ENCODE data around the gene GALM. TPM values are rescaled to one million over a fixed set of nuclear protein-coding genes. Genes with fewer than 3 reads are reported as not detected.

GALM gene
- 10 to 100 TPM; 38.3 to 40.6 TPM for total RNA-seq

DNA sequence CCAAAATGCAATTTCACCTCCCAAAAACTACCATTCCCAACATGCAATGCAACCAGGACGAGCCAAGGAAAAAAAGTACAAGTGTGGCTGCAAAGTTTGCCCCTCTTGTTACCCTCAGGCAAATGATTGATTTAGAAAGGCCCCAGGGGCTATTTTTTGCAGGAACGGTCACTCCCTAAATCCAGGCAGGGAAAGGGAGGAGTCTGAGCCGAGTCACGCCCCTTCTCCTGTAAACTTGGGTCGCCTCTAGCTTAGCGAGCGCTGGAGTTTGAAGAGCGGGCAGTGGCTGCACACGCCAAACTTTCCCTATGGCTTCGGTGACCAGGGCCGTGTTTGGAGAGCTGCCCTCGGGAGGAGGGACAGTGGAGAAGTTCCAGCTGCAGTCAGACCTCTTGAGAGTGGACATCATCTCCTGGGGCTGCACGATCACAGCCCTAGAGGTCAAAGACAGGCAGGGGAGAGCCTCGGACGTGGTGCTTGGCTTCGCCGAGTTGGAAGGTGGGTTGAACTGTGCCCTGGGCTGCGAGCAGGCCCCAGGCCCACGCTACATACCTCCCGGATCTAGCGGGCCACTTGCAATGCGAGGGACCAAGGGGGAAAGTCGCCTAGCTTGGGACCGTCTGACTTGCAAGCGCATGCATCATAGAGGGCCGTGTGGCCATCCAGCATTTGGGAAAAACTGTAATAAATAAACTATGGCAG, at the start of gene GALM:
Gene GALM (plus strand): TSS at position 261 of the 702 bp plus-strand sequence. CDS start 48 bp downstream, at position 309.
- TF ChIP-seq, protein P1, sequence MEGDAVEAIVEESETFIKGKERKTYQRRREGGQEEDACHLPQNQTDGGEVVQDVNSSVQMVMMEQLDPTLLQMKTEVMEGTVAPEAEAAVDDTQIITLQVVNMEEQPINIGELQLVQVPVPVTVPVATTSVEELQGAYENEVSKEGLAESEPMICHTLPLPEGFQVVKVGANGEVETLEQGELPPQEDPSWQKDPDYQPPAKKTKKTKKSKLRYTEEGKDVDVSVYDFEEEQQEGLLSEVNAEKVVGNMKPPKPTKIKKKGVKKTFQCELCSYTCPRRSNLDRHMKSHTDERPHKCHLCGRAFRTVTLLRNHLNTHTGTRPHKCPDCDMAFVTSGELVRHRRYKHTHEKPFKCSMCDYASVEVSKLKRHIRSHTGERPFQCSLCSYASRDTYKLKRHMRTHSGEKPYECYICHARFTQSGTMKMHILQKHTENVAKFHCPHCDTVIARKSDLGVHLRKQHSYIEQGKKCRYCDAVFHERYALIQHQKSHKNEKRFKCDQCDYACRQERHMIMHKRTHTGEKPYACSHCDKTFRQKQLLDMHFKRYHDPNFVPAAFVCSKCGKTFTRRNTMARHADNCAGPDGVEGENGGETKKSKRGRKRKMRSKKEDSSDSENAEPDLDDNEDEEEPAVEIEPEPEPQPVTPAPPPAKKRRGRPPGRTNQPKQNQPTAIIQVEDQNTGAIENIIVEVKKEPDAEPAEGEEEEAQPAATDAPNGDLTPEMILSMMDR (IDR thresholded peaks at IDR 0.05) = no peak
- POLR2A ChIA-PET = interaction anchor here (0.6 to 7.6 kb wide), 23 partner anchors 8 to 290 kb away, joined by 3 to 124 read pairs (median 7); partner anchors contain the start of genes HNRNPLL and SRSF7
- intact Hi-C loops (cut with micrococcal nuclease) = loop anchor here (2.0 to 5.0 kb wide), 2 partner anchors 41 to 63 kb away; partner anchors contain the start of gene HNRNPLL

DNA sequence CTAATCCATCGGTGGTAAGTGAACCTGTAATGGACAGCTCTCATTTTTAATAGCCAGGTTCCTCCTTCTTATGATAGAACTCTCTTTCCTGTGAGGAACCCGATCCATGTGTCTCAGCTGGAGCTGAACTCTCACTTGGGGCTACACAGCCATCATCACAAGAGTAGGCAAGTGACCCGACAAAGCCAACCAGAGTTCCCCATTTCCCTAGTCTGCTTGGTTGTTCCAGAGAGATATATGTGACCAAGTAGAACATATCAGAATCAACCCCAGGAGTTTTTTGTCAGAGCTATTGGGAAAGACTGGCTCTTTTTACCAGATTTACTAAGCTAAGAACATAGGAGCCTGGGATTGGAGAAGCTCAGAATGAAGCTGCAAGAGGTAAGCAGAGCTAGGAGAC, 48.6 kb upstream of the GALM start:
- DNase-seq (no peak), ATAC-seq (no peak)
- TF ChIP-seq, protein P1 (IDR thresholded peaks at IDR 0.05) = no peak
- Mint-ChIP-seq H3K4me1 (ENCODE audit: low read depth) (peaks cover 34% of the 10 kb centered on the region), H3K27me3 (no peaks in the 10 kb centered on the region), H3K36me3 (ENCODE audit: low read depth) (no peaks in the 10 kb centered on the region), H3K4me3 (no peak overlapping the region), H3K27ac (no peak overlapping the region), H3K9me3 (peaks cover 1% of the 10 kb centered on the region)
- intact Hi-C loops (cut with micrococcal nuclease) = no loop called here
- ChIA-PET POLR2A (interaction anchor here (0.6 to 1.5 kb wide), 4 partner anchors 9 to 30 kb away, joined by 3 to 5 read pairs (median 4); no protein-coding TSS in a partner anchor), CTCF (interaction anchor here (0.9 to 4.0 kb wide), 3 partner anchors 9 to 35 kb away, joined by 3 to 22 read pairs (median 4); partner anchors contain the start of gene HNRNPLL)

More for the DNA sequence above, at the start of gene GALM:
- peaks cover 24% of the 10 kb centered on the region for H3K36me3 Mint-ChIP-seq (ENCODE audit: low read depth)
- peak; percentile 74 for DNase-seq
- peak; percentile 37 for ATAC-seq
- H3K27me3 Mint-ChIP-seq = no peaks in the 10 kb centered on the region
- H3K9me3 Mint-ChIP-seq = no peaks in the 10 kb centered on the region
- CTCF ChIA-PET = interaction anchor here (0.8 to 5.1 kb wide), 7 partner anchors 13 to 84 kb away, joined by 3 to 89 read pairs (median 14); partner anchors contain the start of gene HNRNPLL
- peaks cover 59% of the 10 kb centered on the region for H3K4me1 Mint-ChIP-seq (ENCODE audit: low read depth)
- H3K4me3 Mint-ChIP-seq = peak within 1 kb of the TSS; percentile 79
- peak within 1 kb of the TSS; percentile 98 for H3K27ac Mint-ChIP-seq

DNA sequence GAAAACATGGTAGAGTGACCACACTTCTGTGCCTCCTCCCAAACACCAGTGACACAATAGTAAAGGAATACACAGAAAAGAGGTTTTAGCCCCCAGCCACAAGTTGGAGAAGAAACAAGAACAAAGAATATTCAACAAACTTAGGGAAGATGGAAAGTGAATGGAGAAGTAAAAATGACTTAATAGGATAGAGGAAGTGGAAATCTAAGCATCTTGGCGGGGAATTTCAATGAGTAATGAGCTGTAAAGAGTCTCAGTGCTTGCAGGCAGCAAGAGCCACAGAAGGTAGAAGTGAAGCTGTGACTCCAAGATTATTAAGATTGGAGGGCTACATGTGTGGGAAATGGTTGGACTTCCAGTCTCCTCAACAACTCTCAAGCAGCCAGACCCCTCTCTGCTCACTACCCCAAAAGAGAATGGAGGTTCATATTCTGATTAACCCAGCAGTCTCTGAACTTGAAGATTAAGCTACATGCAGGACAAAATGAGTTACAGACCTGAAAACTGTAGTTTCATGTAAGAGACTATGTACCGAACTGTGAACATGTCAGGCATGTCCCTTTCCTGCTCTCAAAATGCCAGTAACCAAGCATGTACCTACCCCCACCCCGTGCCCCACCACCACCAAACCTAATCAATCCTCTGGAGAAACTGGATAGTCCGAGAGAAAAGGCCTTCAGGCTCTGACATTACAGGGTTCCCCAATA, 46.3 kb upstream of the GALM start:
- intact Hi-C loops (cut with micrococcal nuclease) = no loop called here

DNA sequence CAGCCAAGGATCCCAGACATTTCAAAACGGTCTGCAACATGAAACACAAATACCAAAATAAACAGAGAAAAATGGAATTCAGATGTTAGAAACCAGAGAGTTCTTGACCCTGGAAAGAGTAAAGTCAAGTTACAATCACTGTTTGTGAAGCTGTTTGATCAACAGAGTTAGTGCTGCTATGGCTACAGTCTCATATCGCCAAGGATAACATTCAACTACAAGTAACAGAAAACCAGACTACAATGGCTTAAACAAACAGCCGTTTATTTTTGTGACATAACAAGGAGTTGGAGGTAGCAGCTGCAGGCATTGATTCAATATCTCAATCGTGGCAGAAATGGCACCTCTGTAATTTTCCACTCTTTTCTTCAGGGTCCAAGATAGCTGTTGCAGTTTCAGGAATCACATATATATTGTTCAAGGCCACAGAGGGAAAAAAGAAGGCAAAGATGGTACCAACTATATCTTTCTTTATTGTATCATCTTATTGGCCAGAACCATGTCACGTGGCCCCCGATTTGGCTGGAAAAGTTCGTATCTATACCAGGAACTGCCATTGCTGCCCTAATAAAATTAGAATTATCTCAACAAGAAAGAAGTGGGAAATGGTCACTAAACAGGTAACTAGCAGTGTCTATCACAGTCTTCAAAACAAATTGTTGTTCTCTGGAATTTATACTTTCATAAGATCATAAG, 45.5 kb upstream of the GALM start:
- Mint-ChIP-seq H3K36me3 (ENCODE audit: low read depth) (no peaks in the 10 kb centered on the region), H3K9me3 (peaks cover 1% of the 10 kb centered on the region), H3K4me3 (no peak overlapping the region), H3K27me3 (no peaks in the 10 kb centered on the region), H3K27ac (no peak overlapping the region), H3K4me1 (ENCODE audit: low read depth) (peaks cover 12% of the 10 kb centered on the region)
- intact Hi-C loops (cut with micrococcal nuclease) = no loop called here
- CTCF ChIA-PET = interaction anchor here (1.3 to 4.0 kb wide), 3 partner anchors 10 to 39 kb away, joined by 3 to 22 read pairs (median 3); partner anchors contain the start of gene HNRNPLL
- no peak for ATAC-seq
- TF ChIP-seq, protein P1 (IDR thresholded peaks at IDR 0.05) = no peak
- POLR2A ChIA-PET = interaction anchor here (0.6 to 1.4 kb wide), 2 partner anchors 12 to 130 kb away, joined by 4 to 5 read pairs; no protein-coding TSS in a partner anchor
- no peak for DNase-seq

More for the DNA sequence above, 46.3 kb upstream of the GALM start:
- TF ChIP-seq, protein P1 (IDR thresholded peaks at IDR 0.05) = no peak
- Mint-ChIP-seq H3K4me3 (no peak overlapping the region), H3K27me3 (no peaks in the 10 kb centered on the region), H3K36me3 (ENCODE audit: low read depth) (no peaks in the 10 kb centered on the region), H3K4me1 (ENCODE audit: low read depth) (peaks cover 19% of the 10 kb centered on the region), H3K27ac (no peak overlapping the region), H3K9me3 (peaks cover 1% of the 10 kb centered on the region)
- no peak for ATAC-seq
- DNase-seq = no peak
- CTCF ChIA-PET = interaction anchor here (0.8 to 4.0 kb wide), 3 partner anchors 16 to 38 kb away, joined by 3 to 22 read pairs (median 3); partner anchors contain the start of gene HNRNPLL
- POLR2A ChIA-PET = interaction anchor here (0.6 to 1.4 kb wide), 2 partner anchors 11 to 131 kb away, joined by 4 to 5 read pairs; no protein-coding TSS in a partner anchor

Measured in activated CD8-positive, alpha-beta T cell treated with anti-CD3 and anti-CD28 coated beads for 36 hours (primary cell).